GM23338 (cell line): ENCODE results near the gene TCL1A.

Source experiments
- CREB1 ChIP-seq: fragments of 250-450 bp; sonication (Bioruptor Pico); IDR thresholded peaks from 2 replicates; pipeline ENCODE4 v1.5.0; 2020; ENCODE audit warnings: low read depth, mild to moderate bottlenecking, moderate library complexity
- EZH2 ChIP-seq: fragments of 200-600 bp; sonication (generic); IDR thresholded peaks from one replicate; pipeline ENCODE4 v1.8.0; 2017; ENCODE audit warnings: antibody characterized with exemption, mild to moderate bottlenecking, low read depth; ENCODE audit not compliant: unreplicated experiment
- EZH2phosphoT487 ChIP-seq: fragments of 200-600 bp; sonication (generic); IDR thresholded peaks from one replicate; pipeline ENCODE4 v1.8.1; 2018; ENCODE audit warnings: antibody characterized with exemption; ENCODE audit not compliant: unreplicated experiment
- POLR2AphosphoS5 ChIP-seq: IDR thresholded peaks from 2 replicates; pipeline ENCODE4 v1.6.1; 2016; ENCODE audit warnings: antibody characterized with exemption, low read depth
- STAT1 ChIP-seq: IDR thresholded peaks from one replicate; pipeline ENCODE4 v1.6.1; 2016; ENCODE audit warnings: antibody characterized with exemption; ENCODE audit not compliant: unreplicated experiment
- ZNF114 ChIP-seq: fragments of 250-450 bp; sonication (Bioruptor Pico); IDR thresholded peaks from 2 replicates; pipeline ENCODE4 v1.5.0; 2020; ENCODE audit warnings: mild to moderate bottlenecking, moderate library complexity
- ZNF331 ChIP-seq: fragments of 250-450 bp; sonication (Bioruptor Pico); IDR thresholded peaks from 2 replicates; pipeline ENCODE4 v1.5.0; 2020; ENCODE audit warnings: low read depth, mild to moderate bottlenecking, moderate library complexity
- TF ChIP-seq, protein P1 (sequence below), 2 experiments: fragments of 200-600 bp in 1 of 2; sonication (generic) in 1 of 2; conservative IDR thresholded peaks; 2 replicates each; pipeline versions ENCODE4 v1.5.1 to v1.6.1; 2016 to 2017; ENCODE audit warnings: antibody characterized with exemption in 2 of 2, low read depth in 2 of 2, mild to moderate bottlenecking in 2 of 2, moderate library complexity in 1 of 2
- TF ChIP-seq, protein P2 (sequence below): IDR thresholded peaks from one replicate; pipeline ENCODE4 v1.6.1; 2018; ENCODE audit warnings: antibody characterized with exemption; ENCODE audit not compliant: unreplicated experiment
- TF ChIP-seq, protein P3 (sequence below): fragments of 250-450 bp; sonication (Bioruptor Pico); IDR thresholded peaks from 2 replicates; pipeline ENCODE4 v1.5.0; 2020; ENCODE audit warnings: mild to moderate bottlenecking, moderate library complexity

DNA sequence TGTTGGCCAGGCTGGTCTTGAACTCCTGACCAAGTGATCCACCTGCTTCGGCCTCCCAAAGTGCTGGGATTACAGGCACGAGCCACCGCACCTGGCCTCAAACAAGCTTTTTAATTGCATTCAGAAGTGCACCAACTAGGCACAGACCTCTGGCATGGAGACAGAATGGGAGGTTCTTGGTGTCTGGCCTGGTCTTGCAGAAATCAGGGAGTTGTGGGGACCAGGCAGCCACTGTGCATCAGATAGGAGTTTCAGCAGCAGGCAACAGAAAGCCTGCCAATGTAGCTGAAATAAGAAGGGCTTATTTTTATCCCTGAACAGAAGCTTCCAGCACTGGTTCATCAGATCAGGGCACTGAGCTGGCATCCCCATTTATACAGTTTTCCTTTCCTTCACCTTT is 49.9 kb downstream of the TCL1A start:
- no peak for TF ChIP-seq POLR2AphosphoS5
- TF ChIP-seq, protein P1, sequence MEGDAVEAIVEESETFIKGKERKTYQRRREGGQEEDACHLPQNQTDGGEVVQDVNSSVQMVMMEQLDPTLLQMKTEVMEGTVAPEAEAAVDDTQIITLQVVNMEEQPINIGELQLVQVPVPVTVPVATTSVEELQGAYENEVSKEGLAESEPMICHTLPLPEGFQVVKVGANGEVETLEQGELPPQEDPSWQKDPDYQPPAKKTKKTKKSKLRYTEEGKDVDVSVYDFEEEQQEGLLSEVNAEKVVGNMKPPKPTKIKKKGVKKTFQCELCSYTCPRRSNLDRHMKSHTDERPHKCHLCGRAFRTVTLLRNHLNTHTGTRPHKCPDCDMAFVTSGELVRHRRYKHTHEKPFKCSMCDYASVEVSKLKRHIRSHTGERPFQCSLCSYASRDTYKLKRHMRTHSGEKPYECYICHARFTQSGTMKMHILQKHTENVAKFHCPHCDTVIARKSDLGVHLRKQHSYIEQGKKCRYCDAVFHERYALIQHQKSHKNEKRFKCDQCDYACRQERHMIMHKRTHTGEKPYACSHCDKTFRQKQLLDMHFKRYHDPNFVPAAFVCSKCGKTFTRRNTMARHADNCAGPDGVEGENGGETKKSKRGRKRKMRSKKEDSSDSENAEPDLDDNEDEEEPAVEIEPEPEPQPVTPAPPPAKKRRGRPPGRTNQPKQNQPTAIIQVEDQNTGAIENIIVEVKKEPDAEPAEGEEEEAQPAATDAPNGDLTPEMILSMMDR (conservative IDR thresholded peaks at IDR 0.05; ENCODE audit: low read depth in 2 of 2): no peak
- no peak for TF ChIP-seq STAT1
- no peak for TF ChIP-seq EZH2
- TF ChIP-seq ZNF114: no peak
- TF ChIP-seq, protein P2, sequence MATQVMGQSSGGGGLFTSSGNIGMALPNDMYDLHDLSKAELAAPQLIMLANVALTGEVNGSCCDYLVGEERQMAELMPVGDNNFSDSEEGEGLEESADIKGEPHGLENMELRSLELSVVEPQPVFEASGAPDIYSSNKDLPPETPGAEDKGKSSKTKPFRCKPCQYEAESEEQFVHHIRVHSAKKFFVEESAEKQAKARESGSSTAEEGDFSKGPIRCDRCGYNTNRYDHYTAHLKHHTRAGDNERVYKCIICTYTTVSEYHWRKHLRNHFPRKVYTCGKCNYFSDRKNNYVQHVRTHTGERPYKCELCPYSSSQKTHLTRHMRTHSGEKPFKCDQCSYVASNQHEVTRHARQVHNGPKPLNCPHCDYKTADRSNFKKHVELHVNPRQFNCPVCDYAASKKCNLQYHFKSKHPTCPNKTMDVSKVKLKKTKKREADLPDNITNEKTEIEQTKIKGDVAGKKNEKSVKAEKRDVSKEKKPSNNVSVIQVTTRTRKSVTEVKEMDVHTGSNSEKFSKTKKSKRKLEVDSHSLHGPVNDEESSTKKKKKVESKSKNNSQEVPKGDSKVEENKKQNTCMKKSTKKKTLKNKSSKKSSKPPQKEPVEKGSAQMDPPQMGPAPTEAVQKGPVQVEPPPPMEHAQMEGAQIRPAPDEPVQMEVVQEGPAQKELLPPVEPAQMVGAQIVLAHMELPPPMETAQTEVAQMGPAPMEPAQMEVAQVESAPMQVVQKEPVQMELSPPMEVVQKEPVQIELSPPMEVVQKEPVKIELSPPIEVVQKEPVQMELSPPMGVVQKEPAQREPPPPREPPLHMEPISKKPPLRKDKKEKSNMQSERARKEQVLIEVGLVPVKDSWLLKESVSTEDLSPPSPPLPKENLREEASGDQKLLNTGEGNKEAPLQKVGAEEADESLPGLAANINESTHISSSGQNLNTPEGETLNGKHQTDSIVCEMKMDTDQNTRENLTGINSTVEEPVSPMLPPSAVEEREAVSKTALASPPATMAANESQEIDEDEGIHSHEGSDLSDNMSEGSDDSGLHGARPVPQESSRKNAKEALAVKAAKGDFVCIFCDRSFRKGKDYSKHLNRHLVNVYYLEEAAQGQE: no peak
- no peak for TF ChIP-seq EZH2phosphoT487
- TF ChIP-seq ZNF331 (CRISPR knock-in tag): no peak
- TF ChIP-seq, protein P3, sequence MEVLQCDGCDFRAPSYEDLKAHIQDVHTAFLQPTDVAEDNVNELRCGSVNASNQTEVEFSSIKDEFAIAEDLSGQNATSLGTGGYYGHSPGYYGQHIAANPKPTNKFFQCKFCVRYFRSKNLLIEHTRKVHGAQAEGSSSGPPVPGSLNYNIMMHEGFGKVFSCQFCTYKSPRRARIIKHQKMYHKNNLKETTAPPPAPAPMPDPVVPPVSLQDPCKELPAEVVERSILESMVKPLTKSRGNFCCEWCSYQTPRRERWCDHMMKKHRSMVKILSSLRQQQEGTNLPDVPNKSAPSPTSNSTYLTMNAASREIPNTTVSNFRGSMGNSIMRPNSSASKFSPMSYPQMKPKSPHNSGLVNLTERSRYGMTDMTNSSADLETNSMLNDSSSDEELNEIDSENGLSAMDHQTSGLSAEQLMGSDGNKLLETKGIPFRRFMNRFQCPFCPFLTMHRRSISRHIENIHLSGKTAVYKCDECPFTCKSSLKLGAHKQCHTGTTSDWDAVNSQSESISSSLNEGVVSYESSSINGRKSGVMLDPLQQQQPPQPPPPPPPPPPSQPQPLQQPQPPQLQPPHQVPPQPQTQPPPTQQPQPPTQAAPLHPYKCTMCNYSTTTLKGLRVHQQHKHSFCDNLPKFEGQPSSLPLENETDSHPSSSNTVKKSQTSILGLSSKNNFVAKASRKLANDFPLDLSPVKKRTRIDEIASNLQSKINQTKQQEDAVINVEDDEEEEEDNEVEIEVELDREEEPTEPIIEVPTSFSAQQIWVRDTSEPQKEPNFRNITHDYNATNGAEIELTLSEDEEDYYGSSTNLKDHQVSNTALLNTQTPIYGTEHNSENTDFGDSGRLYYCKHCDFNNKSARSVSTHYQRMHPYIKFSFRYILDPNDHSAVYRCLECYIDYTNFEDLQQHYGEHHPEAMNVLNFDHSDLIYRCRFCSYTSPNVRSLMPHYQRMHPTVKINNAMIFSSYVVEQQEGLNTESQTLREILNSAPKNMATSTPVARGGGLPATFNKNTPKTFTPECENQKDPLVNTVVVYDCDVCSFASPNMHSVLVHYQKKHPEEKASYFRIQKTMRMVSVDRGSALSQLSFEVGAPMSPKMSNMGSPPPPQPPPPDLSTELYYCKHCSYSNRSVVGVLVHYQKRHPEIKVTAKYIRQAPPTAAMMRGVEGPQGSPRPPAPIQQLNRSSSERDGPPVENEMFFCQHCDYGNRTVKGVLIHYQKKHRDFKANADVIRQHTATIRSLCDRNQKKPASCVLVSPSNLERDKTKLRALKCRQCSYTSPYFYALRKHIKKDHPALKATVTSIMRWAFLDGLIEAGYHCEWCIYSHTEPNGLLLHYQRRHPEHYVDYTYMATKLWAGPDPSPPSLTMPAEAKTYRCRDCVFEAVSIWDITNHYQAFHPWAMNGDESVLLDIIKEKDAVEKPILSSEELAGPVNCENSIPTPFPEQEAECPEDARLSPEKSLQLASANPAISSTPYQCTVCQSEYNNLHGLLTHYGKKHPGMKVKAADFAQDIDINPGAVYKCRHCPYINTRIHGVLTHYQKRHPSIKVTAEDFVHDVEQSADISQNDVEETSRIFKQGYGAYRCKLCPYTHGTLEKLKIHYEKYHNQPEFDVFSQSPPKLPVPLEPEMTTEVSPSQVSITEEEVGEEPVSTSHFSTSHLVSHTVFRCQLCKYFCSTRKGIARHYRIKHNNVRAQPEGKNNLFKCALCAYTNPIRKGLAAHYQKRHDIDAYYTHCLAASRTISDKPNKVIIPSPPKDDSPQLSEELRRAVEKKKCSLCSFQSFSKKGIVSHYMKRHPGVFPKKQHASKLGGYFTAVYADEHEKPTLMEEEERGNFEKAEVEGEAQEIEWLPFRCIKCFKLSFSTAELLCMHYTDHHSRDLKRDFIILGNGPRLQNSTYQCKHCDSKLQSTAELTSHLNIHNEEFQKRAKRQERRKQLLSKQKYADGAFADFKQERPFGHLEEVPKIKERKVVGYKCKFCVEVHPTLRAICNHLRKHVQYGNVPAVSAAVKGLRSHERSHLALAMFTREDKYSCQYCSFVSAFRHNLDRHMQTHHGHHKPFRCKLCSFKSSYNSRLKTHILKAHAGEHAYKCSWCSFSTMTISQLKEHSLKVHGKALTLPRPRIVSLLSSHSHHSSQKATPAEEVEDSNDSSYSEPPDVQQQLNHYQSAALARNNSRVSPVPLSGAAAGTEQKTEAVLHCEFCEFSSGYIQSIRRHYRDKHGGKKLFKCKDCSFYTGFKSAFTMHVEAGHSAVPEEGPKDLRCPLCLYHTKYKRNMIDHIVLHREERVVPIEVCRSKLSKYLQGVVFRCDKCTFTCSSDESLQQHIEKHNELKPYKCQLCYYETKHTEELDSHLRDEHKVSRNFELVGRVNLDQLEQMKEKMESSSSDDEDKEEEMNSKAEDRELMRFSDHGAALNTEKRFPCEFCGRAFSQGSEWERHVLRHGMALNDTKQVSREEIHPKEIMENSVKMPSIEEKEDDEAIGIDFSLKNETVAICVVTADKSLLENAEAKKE (CRISPR knock-in tag): no peak
- TF ChIP-seq CREB1 (CRISPR knock-in tag): no peak
